Omental fat pad (tissue), 4 donors: ENCODE data around the gene EGR1. TPM values are rescaled to one million over a fixed set of nuclear protein-coding genes. Genes with fewer than 3 reads are reported as not detected.
A peak's percentile ranks its signal among the peaks of the same experiment; 100 is the strongest.

Experiments
- ATAC-seq: fragments of 150-250 bp; one replicate; pipeline ENCODE4 v1.9.1; 2016; ENCODE audit warnings: mild to moderate bottlenecking, moderate library complexity; ENCODE audit not compliant: low FRiP score
- DNase-seq: peaks from one replicate; pipeline ENCODE4 v3.0.0-alpha.2; 2019; ENCODE audit warnings: low spot score
- CTCF ChIP-seq, 3 donors: fragments of 450-650 bp; IDR thresholded peaks; one replicate each; pipeline ENCODE4 v1.5.1; 2016 to 2017; ENCODE audit warnings: antibody characterized with exemption in 3 of 3, mild to moderate bottlenecking in 3 of 3, moderate library complexity in 2 of 3
- total RNA-seq, 4 donors: library from RNA; depleted of rRNA; stranded (reverse); fragments of >200 nt; gene quantifications; one replicate each; pipeline ENCODE4 v1.1.0, GENCODE V29; 2016

Gene EGR1
- total RNA-seq, 4 donors from 2014 or later = 95.1 to 280 (median 157) TPM

GRCh38 chr5:138445547-138446271, 19.6 kb upstream of the EGR1 start:
- no peak for ATAC-seq
- TF ChIP-seq CTCF (IDR thresholded peaks at IDR 0.05) = no peak
- no peak for DNase-seq

- DNase-seq (no peak), ATAC-seq (no peak)
- TF ChIP-seq CTCF (IDR thresholded peaks at IDR 0.05) = no peak
Measured at GRCh38 chr5:138448070-138448469, 17.2 kb upstream of the EGR1 start.

GRCh38 chr5:138448481-138449398, 16.5 kb upstream of the EGR1 start:
- DNase-seq = no peak
- no peak for ATAC-seq

GRCh38 chr5:138449501-138450239, 15.6 kb upstream of the EGR1 start:
- ATAC-seq (peak; percentile 94), DNase-seq (peak; percentile 91)
- TF ChIP-seq CTCF (IDR thresholded peaks at IDR 0.05) = peak in 2 of 3 donors; percentile 84 to 88

More at GRCh38 chr5:138448481-138449398, 16.5 kb upstream of the EGR1 start:
- no peak for TF ChIP-seq CTCF (IDR thresholded peaks at IDR 0.05)

- DNase-seq (no peak), ATAC-seq (no peak)
- TF ChIP-seq CTCF (IDR thresholded peaks at IDR 0.05) = no peak
Measured at GRCh38 chr5:138450971-138451370, 14.3 kb upstream of the EGR1 start.

- ATAC-seq (no peak), DNase-seq (no peak)
- TF ChIP-seq CTCF (IDR thresholded peaks at IDR 0.05) = no peak
Measured at GRCh38 chr5:138452720-138453119, 12.6 kb upstream of the EGR1 start.
